CD4-positive, alpha-beta T cell treated with Interleukin-1 beta for 1 hour (primary cell): ENCODE measurements around the gene ENG.
A peak's percentile ranks its signal among the peaks of the same experiment; 100 is the strongest.

ENCODE experiments used
- DNase-seq, 2 donors: peaks; one replicate each; pipeline ENCODE4 v3.0.0-alpha.2; 2020 to 2022

Gene ENG

GRCh38 chr9:127772603-127773002, 81.9 kb downstream of the ENG start:
- no peak for DNase-seq

DNA sequence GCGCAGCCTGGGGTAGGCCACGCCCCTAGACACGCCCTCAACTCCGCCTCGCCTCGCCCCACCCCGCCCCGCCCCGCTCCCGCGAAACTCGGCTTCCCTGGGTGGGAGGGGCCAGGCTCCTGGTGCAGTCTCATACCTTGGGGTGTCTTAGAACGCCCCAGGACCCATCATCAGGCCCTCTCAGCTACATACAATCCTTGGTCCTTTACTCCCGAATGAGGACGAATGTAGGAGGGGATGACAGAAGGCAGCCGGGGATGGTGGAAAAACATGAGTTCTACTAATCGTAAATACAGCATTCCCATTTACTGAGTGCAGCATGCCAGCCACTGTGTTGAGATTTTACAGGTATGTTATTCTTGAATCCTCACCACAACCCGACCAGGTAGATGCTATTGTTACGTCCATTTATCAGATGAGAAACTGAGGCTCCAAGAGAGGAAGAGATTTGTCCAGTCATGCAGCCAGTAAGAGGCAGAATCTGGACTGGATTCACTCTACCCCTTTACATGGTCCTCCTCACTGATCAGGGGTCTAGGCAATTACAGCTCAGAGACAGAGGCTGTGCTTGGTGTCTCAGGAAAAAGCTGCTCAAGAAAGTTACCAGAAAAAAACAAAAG, 82.8 kb downstream of the ENG start:
- DNase-seq, result no peak

- DNase-seq, result peak; percentile 96 to 98
Observed at GRCh38 chr9:127770905-127771569, 83.4 kb downstream of the ENG start.

- no peak for DNase-seq
Observed at GRCh38 chr9:127770583-127770904, 83.9 kb downstream of the ENG start.

DNA sequence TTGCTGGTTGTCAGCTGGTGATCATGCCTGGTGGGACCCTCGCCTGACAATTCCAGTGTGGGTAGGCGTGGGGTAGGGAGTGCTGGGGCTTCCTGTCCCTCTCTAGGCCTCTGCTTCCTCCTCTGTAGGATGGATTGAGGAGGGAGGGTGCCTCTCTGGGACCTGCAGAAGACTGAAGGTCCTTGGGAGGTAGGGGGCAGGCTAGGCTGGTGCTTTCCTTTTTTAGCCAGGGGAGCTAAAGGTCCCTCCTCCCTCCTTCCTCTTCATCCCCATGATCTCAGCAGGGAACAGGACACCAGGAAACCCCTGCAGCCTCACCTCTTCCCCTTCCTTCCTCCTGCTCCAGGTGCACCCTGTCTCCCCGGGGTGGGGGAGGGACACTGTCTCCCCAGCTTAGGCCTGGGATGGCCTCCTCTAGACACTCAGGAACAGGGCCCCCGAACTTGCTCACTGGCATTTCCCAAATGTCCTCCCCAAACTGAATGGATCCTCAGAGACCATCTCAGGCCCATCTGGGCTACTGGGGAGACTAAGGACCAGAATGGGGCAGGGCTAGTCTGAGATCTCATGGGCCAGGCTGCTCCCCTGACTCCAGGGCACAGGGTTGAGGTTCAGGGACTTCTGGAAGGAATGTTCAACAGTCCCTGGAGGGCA, 84.4 kb downstream of the ENG start:
- DNase-seq, result no peak

DNA sequence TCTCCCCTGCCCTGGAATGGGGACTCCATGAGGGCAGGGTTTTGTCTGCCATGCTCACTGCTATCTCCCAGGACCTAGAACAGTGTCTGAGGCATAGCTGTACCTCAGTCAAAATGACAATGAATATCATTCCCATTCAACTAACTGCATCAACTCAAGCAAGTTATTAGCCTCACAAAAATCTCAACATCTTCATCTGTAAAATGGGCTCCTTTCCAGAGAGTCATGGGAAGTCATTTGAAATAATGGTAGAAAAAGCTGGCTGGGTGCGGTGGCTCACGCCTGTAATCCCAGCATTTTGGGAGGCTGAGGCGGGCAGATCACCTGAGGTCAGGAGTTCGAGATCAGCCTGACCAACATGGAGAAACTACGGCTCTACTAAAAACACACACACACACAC, 85.4 kb downstream of the ENG start:
- no peak for DNase-seq

- no peak for DNase-seq
Observed at GRCh38 chr9:127768698-127769097, 85.8 kb downstream of the ENG start.

GRCh38 chr9:127767909-127768331, 86.5 kb downstream of the ENG start:
- DNase-seq, result no peak

GRCh38 chr9:127767410-127767809, 87.0 kb downstream of the ENG start:
- no peak for DNase-seq

DNA sequence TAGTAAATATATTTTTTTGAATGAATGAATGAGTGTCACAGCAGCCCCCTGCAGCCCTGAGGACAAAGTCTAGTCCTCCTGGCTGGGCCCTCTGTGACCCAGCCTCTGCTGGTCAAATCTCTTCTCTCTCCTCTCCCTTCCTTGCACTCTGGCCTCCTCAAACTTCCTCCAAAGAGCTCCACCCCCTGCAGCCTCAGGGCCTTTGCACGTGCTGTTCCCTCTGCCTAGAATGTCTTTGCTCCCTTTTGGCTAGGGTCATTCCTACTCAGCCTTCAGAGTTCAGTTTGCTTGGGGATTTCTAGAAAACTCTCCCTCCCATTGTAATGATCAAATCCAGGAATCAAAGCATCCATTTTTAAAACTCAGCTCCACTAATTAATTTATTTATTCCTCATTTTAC, 89.0 kb downstream of the ENG start:
- no peak for DNase-seq
